Glomerular visceral epithelial cell (primary cell): ENCODE data around the gene ZNF135.

ENCODE experiments used
- DNase-seq: peaks from one replicate; pipeline ENCODE4 v3.0.0-alpha.2; 2016; ENCODE audit errors: extremely low spot score

The ZNF135 gene

GRCh38 chr19:58046856-58047255 is 12.2 kb upstream of the ZNF135 start:
- DNase-seq = no peak

GRCh38 chr19:58047672-58048071 is 11.4 kb upstream of the ZNF135 start:
- no peak for DNase-seq

DNA sequence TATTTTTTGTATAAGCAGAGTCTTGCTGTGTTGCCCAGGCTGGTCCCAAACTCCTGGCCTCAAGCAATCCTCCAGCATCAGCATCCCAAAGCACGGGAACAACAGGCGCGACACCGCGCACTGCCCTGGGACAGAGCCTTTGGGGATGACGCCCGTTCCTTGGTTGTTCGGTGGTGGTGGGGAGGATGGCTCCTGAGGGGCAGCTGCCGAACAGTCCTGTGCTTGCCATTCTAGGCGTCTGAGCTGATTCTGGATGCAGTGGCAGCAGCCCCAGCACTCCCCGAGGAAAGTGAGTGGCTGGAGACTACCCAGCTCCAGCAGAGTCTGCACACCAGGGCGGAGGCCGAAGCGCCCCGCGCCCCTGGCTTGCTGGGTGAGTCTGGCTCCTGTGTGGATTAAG is 6.8 kb upstream of the ZNF135 start:
- no peak for DNase-seq

DNA sequence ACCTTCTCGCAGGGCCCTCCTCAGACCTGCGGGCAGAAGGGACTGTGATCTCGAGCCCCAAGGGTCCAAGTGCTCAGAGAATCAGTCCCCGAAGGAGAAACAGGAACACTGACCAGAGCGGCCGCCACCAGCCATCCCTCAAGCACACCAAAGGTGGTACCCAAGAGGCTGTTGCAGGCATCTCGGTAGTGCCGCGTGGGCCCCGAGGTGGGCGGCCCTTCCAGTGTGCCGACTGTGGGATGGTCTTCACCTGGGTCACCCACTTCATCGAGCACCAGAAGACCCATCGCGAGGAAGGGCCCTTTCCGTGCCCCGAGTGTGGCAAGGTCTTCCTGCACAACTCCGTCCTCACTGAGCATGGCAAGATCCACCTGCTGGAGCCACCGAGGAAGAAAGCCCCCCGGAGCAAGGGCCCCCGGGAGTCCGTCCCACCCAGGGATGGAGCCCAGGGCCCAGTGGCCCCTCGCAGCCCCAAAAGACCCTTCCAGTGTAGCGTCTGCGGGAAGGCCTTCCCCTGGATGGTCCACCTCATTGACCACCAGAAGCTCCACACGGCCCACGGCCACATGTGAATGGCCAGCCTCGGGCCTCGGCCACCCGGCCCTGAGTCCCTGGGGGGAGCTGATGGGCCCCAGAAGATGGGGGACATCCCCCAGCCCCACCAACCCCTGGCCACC is 5.5 kb upstream of the ZNF135 start:
- DNase-seq = no peak

GRCh38 chr19:58054901-58055874 is 3.9 kb upstream of the ZNF135 start:
- no peak for DNase-seq

GRCh38 chr19:58056261-58056660 is 2.8 kb upstream of the ZNF135 start:
- no peak for DNase-seq

- DNase-seq = no peak
Measured at GRCh38 chr19:58056861-58057260, 2.2 kb upstream of the ZNF135 start.

- DNase-seq = no peak
Measured at GRCh38 chr19:58058467-58058866, 615 bp upstream of the ZNF135 start.

GRCh38 chr19:58059671-58060078 is 593 bp downstream of the ZNF135 start:
- no peak for DNase-seq

GRCh38 chr19:58060231-58060630 is 1.1 kb downstream of the ZNF135 start:
- no peak for DNase-seq

GRCh38 chr19:58063712-58064111 is 4.6 kb downstream of the ZNF135 start:
- DNase-seq = no peak

GRCh38 chr19:58067240-58067912 is 8.3 kb downstream of the ZNF135 start:
- DNase-seq = no peak

DNA sequence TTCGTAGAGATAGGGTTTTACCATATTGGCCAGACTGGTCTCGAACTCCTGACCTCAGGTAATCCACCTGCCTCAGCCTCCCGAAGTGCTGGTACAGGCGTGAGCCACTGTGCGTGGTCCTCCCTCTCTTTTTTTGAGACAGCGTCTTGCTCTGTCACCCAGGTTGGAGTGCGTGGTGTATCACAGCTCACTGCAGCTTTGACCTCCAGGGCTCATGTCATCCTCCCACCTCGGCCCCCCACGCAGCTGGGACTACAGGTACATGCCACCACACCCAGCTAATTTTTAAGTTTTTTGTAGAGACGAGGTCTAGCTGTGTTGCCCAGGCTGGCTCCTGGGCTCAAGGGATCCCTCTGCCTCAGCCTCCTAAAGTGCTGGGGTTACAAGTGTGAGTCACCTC is 20.7 kb downstream of the ZNF135 start:
- no peak for DNase-seq

DNA sequence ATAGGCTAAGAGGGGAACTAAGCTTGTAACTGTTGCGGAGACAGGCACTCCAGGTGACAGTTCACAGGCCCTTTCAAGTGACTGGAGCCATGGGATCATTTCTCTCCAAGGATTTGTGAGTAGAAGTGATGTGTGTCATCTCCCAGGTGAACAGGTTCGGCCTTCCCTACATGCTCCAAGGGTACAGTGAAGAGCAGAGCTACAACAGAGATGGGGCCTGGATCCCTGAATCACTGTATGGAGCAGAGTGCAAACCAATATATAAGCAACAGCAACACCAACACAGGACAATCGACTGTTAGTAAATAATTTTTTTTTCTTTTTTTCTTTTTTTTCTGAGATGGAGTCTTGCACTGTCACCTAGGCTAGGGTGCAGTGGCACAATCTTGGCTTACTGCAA is 23.9 kb downstream of the ZNF135 start:
- no peak for DNase-seq

GRCh38 chr19:58084596-58085347 is 25.7 kb downstream of the ZNF135 start:
- DNase-seq = no peak

DNA sequence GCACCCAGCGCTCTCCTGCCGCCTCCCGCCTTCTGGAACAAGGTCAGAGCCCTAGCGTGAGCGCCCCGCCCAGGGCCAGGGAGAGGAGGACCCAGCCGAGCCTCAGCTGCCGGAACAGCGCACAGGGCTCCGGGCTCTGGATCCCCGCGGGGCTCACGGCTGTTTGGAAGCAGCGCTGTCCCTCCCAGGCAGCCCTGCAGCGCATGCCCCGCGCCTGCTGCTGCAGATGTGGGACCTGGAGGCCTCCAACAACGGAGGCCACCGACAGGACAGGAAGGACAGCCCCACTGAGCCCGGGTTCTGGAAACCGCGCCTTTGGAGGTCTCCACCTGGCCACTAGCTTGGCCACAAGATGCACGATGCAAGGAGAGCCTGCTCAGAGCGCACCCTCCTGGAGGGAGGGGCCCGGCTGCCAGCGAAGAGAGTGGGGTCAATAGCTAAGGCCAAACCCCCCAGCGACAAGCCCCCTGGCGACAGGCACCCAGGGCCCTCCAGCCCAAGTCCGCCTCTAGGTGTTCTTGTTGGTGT is 26.3 kb downstream of the ZNF135 start:
- no peak for DNase-seq

GRCh38 chr19:58086825-58087710 is 28.0 kb downstream of the ZNF135 start:
- DNase-seq = no peak

GRCh38 chr19:58088521-58089052 is 29.5 kb downstream of the ZNF135 start:
- DNase-seq = no peak

GRCh38 chr19:58089846-58090245 is 30.8 kb downstream of the ZNF135 start:
- DNase-seq = no peak
